Stimulated activated CD4-positive, alpha-beta T cell treated with anti-CD3 and anti-CD28 coated beads, Interleukin-15, amount 100 ng/mL, for 24 hours (primary cell): ENCODE data around the gene PCDHGA9.
"Not testable (repeated sequence)": the region's sequence is repeated elsewhere in the genome, so short reads cannot be mapped to it uniquely, and the experiment has no call there.

Experiments
- DNase-seq: peaks from one replicate; pipeline ENCODE4 v3.0.0-alpha.2; 2020

PCDHGA9 gene

GRCh38 chr5:141384471-141385267 lies 17.9 kb upstream of the PCDHGA9 start:
- DNase-seq = no peak

GRCh38 chr5:141387557-141388311 lies 14.8 kb upstream of the PCDHGA9 start, which contains the start of gene PCDHGB4:
Gene PCDHGB4 (plus strand): TSS chr5:141387698. CDS start chr5:141387885, 187 bp downstream.
- peak; percentile 44 for DNase-seq

- DNase-seq = no peak
Measured at GRCh38 chr5:141388661-141389060, 13.9 kb upstream of the PCDHGA9 start.

GRCh38 chr5:141389153-141390042 lies 13.2 kb upstream of the PCDHGA9 start:
- no peak for DNase-seq

- no peak for DNase-seq
Measured at GRCh38 chr5:141392429-141393198, 10.0 kb upstream of the PCDHGA9 start, which contains the start of gene PCDHGA8. Gene PCDHGA8 (plus strand): TSS chr5:141392633. CDS start chr5:141392814, 181 bp downstream.

- DNase-seq = no peak
Measured at GRCh38 chr5:141393267-141393666, 9.3 kb upstream of the PCDHGA9 start.

GRCh38 chr5:141394401-141395187 lies 8.0 kb upstream of the PCDHGA9 start:
- DNase-seq = not testable (repeated sequence)

- DNase-seq = peak; percentile 60
Measured at GRCh38 chr5:141397756-141398551, 4.6 kb upstream of the PCDHGA9 start, which contains the start of gene PCDHGB5. Gene PCDHGB5 (plus strand): TSS chr5:141397947. CDS start chr5:141398128, 181 bp downstream.

GRCh38 chr5:141398608-141399007 lies 4.0 kb upstream of the PCDHGA9 start:
- DNase-seq = no peak

- DNase-seq = no peak
Measured at GRCh38 chr5:141399555-141400258, 2.9 kb upstream of the PCDHGA9 start.

- DNase-seq = no peak
Measured at GRCh38 chr5:141403387-141403786, 809 bp downstream of the PCDHGA9 start.

GRCh38 chr5:141407790-141408505 lies 5.4 kb downstream of the PCDHGA9 start, which contains the start of gene PCDHGB6:
Gene PCDHGB6 (plus strand): TSS chr5:141408021. CDS start chr5:141408203, 182 bp downstream.
- peak; percentile 64 for DNase-seq

GRCh38 chr5:141409598-141410306 lies 7.2 kb downstream of the PCDHGA9 start:
- DNase-seq = no peak

GRCh38 chr5:141411575-141411974 lies 9.0 kb downstream of the PCDHGA9 start:
- no peak for DNase-seq

GRCh38 chr5:141412854-141413539 lies 10.4 kb downstream of the PCDHGA9 start, which contains the start of gene PCDHGA10:
Gene PCDHGA10 (plus strand): TSS chr5:141412987. CDS start chr5:141413176, 189 bp downstream.
- peak; percentile 65 for DNase-seq

- no peak for DNase-seq
Measured at GRCh38 chr5:141413540-141414069, 11.0 kb downstream of the PCDHGA9 start.
